Fibroblast of skin of left quadriceps (primary cell): Measurements from ENCODE around the gene LSM2.

Experiments used
- DNase-seq, 2 experiments: peaks; one replicate each; pipeline ENCODE4 v3.0.0-alpha.2; 2013; ENCODE audit warnings: low read depth in 2 of 2

The LSM2 gene

GRCh38 chr6:31750411-31751022, 56.2 kb downstream of the LSM2 start:
- DNase-seq = no peak

GRCh38 chr6:31749301-31750036, 57.3 kb downstream of the LSM2 start:
- DNase-seq = no peak
